NCI-H82 (cell line): Measurements from ENCODE around the gene ZNF362.
A peak's percentile ranks its signal among the peaks of the same experiment; 100 is the strongest.

Experiments used
- DNase-seq: peaks from one replicate; lab custom pipeline; 2025; lab: John Stamatoyannopoulos, UW

ZNF362 gene

DNA sequence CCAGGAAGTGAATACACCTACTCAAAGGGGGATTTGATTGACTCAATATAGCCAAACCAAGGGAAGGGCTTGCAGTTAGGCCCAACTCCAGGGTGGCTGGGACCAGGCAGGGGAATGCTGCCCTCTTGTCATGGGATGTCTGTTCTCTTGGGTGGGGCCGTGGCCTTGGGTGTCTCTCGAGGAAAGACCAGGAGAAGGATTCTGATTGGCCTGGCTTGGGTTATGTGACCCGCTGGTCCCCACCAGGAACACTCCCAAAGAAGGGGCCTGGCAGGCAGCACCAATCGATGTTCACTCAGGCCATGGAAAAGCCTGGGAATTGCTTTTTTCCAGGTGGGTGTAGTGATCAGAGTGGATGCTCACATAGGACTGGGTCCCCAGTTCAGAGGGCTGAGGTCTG, 10.1 kb upstream of the ZNF362 start:
- DNase-seq: no peak

DNA sequence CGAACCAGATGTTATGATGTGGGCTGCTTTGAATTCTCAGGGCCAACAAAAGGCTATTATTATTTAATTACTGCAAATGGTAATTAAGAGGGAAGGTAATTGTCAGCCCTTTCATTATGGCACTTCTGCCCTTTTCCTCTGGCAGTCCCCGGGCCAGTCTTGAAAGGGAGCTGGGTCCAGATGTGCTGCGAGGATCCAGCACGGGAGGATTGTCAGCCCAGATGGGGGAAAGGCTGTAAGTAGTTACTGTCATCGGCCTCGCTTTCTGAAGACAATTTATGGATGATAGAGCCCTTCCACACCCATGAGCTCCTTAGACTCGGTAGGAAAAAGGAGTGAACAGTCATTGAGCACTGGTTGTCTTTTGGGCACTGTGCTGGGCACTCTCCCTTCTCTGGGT, 8.7 kb upstream of the ZNF362 start:
- no peak for DNase-seq

DNA sequence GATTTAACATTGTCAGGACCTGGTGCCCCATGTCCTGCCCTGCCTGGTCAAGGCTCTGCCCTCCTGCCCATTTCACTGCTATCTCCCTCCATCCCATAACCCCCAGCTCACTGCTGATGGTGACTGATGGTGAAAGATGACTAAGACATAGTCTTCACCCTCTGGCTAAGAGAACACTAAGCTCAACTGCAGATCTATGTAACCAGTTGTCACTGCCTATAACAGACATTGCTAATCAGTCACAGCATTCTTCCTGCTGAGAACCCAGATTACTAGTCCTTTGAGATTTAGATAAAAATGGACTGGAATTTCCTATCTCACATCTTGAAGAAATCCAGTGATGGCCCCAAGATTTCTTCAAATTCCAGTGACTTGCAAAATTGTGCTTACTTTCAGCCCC, 8.0 kb upstream of the ZNF362 start:
- no peak for DNase-seq

DNA sequence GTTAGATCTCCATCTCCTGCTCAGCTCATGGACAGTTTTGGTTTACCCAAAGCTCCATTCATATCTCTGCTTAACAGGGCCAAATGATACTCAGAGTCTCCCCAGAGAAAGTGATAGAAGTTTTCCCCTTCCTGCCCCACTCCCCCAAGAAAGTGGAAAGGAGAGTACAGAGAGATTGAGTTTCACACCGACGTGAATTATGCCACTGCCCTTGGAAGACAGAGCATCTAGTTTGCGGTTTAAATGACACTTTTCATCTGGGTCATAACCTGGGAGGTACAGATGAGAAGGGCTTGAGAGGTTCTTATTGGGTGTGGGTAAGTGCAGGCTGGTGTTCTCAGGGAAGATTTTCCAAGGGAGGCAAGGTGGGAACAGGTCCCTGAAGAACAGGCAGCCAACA, 6.9 kb upstream of the ZNF362 start:
- DNase-seq: no peak

DNA sequence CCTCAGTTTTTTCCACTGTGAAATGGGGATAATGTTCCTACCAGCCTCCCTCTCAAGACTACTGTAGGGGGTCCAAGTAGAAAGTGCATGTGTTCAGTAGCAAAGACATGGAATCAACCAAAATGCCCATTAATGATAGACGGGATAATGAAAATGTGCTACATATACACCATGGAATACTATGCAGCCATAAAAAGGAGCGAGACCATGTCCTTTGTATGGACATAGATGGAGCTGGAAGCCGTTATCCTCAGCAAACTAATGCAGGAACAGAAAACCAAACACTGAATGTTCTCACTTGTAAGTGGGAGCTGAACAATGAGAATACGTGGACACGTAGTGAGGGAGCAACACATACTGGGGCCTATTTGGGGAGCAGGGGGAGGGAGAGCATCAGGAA, 6.1 kb upstream of the ZNF362 start:
- DNase-seq: no peak

DNA sequence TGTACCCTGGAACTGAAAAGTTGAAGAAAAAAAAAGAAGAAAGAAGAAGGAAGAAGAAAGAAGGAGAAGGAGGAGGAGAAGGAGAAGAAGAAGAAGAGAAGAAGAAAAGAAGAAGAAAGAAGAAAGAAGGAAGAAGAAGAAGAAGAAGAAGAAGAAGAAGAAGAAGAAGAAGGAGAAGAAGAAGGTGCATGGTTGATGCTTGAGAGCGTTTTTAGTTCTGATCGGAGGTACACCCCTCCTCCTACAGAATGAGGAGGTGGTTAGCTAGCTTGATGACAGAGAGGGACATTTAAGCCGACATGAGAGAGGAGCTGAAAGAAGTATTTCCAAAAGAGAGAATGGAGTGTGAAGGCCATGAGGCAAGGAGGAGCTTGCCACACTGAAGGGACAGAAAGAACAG, 5.6 kb upstream of the ZNF362 start:
- DNase-seq: no peak

DNA sequence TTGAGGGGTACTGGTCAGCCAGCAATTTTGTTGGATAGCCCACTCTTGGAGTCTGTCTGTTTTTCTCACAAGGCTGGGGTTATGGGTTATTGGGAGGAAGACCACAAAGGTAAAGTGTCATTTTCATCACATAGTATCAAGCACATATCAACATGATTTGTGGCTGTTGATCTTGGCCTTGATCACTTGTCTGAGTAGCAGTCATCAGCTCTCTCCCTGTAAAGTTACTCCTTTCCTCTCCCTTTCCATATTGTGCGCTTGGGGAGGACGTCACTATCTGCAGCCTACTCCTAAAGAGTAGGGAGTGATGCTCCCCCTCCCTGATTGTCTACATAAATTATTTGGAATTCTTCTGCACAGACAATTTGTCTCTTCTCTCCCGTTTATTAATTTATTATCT, 1.8 kb upstream of the ZNF362 start:
- DNase-seq: no peak

DNA sequence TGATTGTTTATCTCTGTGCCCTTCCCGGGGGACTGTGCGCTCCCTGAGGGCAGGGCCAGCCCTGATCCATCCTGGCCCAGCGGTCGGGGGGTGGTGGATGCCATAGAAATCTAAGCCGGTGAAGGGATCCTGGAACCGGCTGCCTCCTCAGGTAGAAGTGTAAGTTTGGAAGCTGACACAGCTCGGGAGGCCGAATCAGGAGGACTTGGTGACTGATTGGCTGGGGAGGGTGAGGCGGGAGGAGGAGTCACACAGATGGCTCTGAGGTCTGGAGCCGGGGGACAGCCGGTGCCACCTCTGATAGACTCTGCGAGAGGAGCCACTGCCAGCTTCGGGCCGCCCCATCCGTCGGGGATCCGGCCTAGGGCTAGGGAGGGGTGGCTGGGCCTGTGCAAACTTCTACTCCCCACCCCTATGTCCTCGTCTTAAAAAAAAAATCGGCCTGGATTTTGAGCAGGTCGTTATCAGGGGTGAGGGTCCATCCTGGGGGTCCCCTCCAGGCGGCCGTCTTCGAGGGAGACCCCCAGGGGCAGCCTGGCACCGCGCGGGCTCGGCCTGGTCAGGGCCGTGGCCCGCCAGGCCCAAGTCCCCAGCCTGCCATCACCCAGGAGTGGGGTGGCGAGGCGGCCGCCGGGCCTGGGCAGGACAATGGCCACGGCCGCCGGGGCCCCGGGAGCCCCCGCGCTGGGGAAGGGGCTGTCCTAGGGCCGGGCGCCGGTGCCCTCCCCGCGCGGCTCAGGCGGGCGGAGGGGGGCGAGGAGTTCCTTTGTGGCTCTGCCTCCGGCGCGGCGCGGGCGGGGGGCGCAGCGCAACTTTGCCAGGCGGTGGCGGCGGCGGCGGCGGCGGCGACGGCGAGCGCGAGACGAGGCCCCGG, 708 bp upstream of the ZNF362 start:
- DNase-seq: peak; percentile 75

DNA sequence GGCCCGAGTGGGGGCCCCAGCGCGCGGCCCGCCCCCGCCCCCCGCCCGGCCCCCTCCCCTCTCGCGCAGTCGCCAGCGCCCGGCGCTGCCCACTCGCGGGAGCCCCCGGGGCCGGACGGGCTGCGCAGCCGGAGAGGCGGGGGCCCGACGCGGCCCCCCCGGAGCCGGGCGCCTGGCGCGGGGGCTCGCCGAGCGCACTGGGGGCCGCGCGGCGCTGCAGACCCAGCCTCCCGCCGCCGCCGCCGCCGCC, 146 bp upstream of the ZNF362 start:
- no peak for DNase-seq

DNA sequence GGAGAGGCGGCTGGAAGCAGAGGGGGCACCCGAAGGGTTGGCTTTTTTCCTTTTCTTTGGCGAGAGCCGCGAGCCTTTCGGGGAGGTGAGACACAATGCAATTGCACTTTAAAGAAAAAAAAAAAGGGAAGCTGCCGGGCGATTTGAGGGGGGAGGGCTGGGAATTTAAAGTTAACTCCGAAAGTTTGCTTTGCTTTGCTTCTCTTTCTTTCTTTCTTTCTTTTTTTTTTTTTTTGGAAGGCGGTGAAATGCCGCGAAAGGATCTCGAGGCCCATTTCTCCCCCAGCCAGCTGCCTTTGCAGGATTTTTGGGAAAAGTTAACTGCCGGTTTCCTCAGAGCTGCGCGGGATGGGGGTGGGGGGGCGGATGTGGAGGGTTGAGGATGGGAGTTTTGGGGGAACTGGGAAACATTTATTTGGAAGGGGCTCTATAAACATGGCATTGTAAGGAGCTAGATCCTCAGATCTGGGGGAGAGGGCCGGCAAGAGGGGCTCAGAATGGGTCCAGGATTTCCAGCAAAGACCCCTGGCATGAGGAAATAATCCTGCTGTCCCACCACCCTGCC, 997 bp downstream of the ZNF362 start:
- no peak for DNase-seq

DNA sequence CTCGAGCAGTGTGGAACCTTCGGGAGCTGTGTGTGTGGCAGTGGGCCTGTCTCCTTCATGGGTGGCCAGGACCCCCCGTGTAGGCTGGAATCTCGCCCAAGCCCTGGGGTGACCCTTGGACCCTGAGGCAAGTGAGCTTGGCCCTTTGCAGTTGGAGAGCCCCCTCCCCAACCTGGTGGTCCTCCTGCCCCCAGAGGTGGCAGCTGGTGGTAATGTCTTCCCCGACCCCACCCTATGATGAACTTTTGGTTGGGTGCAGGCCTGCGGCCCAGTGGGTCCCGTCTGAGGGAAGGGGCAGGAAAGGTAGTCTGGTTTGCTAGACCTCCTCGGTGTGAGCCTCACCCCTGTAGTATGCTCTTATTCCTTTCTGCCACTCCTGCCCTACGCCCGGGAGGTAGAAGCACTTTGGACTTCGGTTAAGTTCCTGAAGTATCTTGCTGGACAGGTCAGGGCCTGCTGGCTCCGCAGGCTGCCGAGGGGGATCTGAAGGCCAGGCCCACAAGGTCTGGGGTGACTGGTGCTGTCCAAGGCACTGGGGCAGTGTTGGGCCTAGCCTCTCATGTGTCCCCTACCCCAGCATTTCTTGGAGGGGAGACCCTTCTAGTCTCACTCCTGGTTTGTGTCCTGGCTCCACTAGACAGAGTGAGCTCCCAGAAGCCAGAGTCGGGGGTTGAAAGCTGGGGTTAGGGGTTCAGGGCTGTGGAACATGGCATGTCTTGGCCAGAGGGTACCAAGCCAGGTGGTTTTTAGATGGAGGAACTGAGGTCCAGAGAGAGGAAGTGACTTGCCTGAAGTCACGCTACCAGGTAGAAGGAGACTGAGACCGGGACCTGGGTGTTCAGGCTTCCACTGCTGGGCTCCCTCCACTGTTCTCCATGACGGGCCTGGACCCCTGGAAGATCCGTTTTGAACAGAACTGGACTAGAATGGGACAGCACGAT, 1.8 kb downstream of the ZNF362 start:
- DNase-seq: peak; percentile 35

DNA sequence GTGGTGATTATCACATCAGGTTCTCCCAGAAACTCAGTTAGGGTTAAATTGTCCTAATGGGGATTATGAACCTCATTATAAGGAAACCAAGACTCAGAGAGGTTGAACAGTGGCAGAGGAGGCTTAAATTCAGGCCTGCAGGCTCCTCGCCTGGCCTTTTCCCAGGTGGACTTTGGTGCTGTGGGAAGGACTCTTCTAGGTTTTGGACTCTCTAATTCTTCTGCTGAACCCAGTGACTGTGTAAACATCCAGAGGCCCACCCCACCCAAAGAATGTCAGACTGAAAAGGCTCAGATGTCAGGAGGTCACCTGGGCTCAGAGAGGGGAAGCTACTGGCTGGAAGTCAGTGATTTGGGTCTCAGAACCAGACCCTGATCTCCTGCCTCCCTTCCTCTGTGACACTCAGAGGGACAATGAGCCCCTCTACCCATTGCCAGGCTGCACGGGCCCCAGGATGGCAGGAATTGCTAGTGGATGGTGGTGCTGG, 2.5 kb downstream of the ZNF362 start:
- DNase-seq: peak; percentile 31

DNA sequence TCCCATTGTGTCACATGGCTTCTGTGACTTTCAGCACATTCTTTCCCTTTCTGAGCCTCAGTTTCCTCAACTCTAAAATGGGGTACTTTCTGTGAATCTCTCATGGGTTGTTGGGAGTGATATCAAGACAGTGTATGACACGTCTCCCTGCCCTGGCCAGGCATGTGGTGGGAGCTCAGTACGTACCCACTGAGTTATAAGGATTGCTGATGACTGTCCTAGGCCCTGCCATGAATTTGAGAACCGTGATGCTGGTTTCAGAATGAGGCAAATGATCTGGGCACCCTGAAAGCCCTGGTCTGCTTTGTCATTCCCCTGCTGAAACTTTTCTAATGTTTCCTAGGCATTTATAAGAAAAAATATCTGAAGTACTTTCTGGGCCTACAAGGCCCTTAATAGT, 3.6 kb downstream of the ZNF362 start:
- no peak for DNase-seq

DNA sequence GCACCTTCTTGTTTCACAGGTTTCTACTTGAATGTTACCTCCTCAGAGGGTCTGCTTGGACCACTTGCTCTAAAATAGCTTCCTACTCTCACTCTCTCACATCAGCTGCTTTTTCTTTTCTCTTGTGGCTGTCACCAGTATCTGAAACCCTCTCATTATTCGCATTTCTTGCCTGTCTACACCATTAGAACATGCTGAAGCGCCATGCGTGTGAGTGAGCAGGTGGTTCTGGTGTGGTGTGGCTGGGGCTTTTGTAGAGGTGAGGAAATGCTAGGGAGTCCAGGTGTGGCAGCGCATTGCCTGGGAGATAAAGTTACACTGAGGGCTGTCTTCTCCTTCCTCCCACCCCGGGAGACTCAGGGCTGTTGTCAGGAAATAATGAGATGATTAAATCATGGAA, 4.1 kb downstream of the ZNF362 start:
- DNase-seq: peak; percentile 41

DNA sequence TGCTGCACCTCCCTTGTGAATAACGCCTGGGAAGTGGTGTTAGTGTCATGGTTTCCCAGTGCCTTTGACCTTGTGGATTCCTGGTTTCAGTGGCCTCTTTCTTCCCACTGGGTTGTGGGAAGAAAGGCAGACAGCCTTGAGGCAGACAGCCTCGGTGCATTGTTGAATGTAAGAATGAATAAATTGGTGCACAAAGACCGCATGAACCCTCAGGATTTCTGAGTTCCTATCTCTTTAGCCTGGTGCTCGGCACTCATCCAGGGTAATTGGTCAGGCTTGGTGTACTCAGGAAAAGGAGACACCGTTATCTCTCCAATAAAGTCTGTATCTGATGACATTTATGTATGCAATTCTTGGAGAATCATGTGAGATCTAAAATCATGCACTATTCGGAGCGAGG, 5.1 kb downstream of the ZNF362 start:
- no peak for DNase-seq

DNA sequence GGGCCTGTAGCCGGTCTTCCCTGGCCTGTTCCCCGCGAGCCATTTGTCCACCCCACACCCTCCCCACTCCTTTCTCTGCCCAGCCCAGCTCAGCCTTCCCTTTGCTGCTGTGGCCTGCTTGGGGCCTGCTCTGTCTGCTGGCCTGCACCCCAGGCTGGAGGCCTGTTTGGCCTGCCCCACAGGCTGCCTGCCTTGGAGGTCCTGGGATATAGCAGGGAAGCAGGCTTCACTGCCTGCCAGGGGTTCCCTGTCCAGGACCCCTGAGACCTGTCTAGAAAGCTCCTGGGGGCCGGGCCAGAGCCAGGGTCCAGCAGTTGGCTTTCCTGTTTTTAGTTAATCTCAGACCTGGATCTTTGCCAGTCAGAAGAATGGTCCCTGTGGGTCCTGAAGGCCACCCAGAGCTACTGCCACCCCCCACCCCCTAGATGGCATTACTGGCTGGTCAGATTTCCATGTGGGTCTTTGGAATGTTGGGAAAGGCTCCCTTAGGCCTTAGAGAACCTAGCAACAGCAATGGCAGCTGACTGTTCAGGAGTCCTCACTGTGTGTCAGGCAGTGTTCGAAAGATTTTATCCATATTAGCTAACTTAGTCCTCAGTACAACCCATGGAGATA, 7.7 kb downstream of the ZNF362 start:
- DNase-seq: no peak

DNA sequence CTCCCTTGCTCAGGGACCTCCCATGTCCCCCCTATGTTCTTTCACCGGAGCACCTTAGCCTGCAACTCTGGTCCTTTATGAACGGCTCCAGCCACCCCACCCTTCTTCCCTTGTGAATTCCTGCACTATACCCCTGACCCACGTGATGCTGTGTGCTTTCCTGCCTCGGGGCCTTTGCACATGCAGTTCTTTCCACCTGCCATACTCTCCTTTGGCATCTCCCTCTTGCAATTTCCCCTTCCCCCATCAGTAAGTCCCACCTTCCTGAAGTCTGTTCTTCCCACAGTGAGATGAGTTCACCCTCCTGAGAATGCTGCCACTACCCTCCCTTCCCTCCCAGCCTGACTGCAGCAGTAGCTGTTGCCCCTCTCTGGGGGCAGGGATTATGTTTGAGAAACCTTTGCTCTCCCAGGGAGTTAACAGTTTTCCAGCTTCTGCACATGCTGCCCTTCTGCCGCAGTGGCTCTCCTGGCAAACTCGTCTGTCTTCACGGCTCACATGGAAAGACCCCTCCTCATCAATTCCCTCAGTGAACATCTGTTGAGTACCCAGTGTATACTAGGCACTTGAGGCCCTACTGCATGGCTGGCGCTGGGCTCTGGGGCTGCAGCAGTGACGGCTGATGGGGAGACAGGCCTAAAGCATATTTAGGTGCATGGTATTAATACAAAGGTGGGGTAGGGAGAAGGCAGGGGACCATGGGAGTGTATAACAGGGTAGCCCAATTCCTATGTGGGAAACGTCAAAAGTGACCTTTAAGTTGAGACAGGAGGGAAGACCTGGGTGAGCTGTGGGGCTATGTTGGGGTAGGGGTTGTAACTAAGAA, 9.7 kb downstream of the ZNF362 start:
- peak; percentile 52 for DNase-seq

DNA sequence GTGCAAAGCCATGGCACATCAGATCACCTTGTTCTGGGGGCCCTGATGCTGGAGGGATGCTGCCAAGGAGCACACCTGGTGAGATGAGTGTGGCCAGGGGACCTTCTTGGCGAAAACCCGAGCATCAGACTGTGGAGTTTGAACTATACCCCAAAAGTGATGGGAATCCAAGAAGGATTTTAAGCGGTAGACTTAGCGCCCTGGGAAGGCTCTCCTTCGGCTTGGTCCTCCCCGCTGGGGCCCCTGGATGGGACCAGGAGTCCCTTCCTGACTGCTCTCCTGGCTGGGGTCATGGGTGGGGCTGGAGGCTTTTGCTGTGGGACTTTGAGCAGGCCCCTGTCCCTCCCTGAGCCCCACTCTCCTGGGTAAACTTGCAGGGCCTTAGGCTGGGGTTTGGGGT, 10.5 kb downstream of the ZNF362 start:
- DNase-seq: no peak

DNA sequence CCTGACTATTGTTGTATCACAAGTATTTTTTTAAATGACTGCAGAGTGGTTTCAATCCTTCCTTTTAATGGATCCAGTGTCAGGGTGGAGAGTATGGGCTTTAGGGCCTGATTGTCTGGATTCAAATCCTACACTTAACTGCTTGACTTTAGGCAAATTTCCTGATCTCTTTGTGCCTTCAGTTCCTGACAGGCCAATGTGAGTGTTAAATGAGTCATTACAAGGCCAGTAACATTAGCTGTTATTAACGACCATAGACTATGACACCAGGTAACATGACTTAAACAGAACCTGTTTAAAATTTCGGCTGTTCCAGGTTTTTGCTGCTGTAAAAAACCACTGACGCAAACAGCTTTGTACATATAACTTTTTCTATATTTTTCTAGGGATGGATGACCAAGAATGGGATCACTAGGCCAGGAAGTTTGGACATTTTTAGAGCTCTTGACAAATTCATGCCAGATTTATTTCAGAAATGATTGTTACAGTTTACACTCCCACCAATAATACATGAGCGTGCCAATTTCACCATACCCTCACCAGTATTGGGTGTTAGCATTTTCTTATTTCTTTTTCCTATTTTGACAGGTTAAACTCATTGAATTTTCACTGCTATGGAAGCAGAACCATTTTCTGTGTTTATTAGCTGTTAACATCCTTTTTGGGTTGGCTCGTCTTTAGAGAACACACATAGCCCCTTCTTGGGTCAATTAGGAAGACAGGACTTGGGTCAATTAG, 11.3 kb downstream of the ZNF362 start:
- DNase-seq: no peak

DNA sequence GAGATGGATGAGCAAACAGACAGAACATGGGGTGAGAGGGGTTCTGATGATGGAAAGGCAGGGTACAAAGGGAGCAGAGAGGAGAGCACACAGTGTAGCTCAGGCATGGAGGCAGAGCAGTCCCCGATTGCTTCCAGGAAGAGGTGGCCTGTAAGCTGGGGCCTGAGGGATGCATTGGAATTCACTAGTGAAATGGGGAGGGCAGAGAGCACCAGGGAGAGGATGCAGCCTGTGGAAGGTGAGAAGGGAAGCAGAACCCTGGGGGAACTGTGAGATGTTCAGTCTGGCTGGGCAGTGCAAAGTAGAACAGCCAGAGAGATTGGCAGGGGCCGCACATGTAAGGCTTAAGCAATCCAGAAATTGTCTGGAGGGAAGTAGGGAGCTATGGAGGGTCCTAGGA, 12.2 kb downstream of the ZNF362 start:
- no peak for DNase-seq
